Transverse colon (tissue), 4 donors: ENCODE results near the gene RABGAP1L.

Source experiments
- CTCF ChIP-seq, 5 experiments: fragments of 200-600 bp in 3 of 5; fragments of 450-650 bp in 2 of 5; sonication (generic) in 3 of 5; IDR thresholded peaks; 1 replicate in 2 of 5; 2 replicates in 3 of 5; pipeline ENCODE4 v1.5.1; 2016 to 2017; ENCODE audit warnings: antibody characterized with exemption in 5 of 5, inconsistent platforms in 3 of 5, mild to moderate bottlenecking in 2 of 5, moderate library complexity in 1 of 5
- EP300 ChIP-seq: sonication (generic); formaldehyde crosslinking; IDR thresholded peaks from one replicate; pipeline ENCODE4 v1.6.1; 2017; ENCODE audit warnings: antibody characterized with exemption, low read depth
- POLR2AphosphoS5 ChIP-seq, 3 donors: sonication (generic); formaldehyde crosslinking; IDR thresholded peaks; one replicate each; pipeline ENCODE4 v1.6.1; 2016; ENCODE audit warnings: antibody characterized with exemption in 3 of 3

GRCh38 chr1:174815474-174815908 lies 656.2 kb downstream of the RABGAP1L start:
- TF ChIP-seq POLR2AphosphoS5 (IDR thresholded peaks at IDR 0.05) = no peak
- no peak for TF ChIP-seq CTCF (IDR thresholded peaks at IDR 0.05)
- no peak for TF ChIP-seq EP300
